Stimulated activated CD8-positive, alpha-beta memory T cell treated with anti-CD3 and anti-CD28 coated beads, Interleukin-4, amount 100 ng/mL, for 4 hours (primary cell): ENCODE results near the gene GGNBP2.

Experiments
- DNase-seq, 2 donors: peaks; one replicate each; pipeline ENCODE4 v3.0.0-alpha.2; 2020; ENCODE audit warnings: low read depth in 2 of 2, low spot score in 1 of 2

The GGNBP2 gene

GRCh38 chr17:36550491-36551417 is 6.0 kb downstream of the GGNBP2 start:
- DNase-seq: no peak

- no peak for DNase-seq
These were observed 8.7 kb downstream of the GGNBP2 start for GRCh38 chr17:36553459-36553858.

GRCh38 chr17:36566081-36566480 is 21.4 kb downstream of the GGNBP2 start:
- DNase-seq: no peak

GRCh38 chr17:36575028-36575427 is 30.3 kb downstream of the GGNBP2 start:
- DNase-seq: no peak

- no peak for DNase-seq
These were observed 32.1 kb downstream of the GGNBP2 start for GRCh38 chr17:36576793-36577192.

- no peak for DNase-seq
These were observed 34.0 kb downstream of the GGNBP2 start for GRCh38 chr17:36578671-36579070.

GRCh38 chr17:36583787-36584186 is 39.1 kb downstream of the GGNBP2 start:
- no peak for DNase-seq

GRCh38 chr17:36586138-36586537 is 41.4 kb downstream of the GGNBP2 start:
- DNase-seq: no peak

GRCh38 chr17:36590082-36590481 is 45.4 kb downstream of the GGNBP2 start:
- DNase-seq: no peak

- peak; percentile 40 to 59 for DNase-seq
These were observed 47.0 kb downstream of the GGNBP2 start, which contains the start of gene DHRS11 for GRCh38 chr17:36591434-36592315. Gene DHRS11, plus strand, starts transcription at chr17:36591879. Its CDS starts 131 bp downstream, at chr17:36592010.

GRCh38 chr17:36592316-36592715 is 47.6 kb downstream of the GGNBP2 start:
- DNase-seq: no peak

- no peak for DNase-seq
These were observed 48.1 kb downstream of the GGNBP2 start for GRCh38 chr17:36592716-36593321.

GRCh38 chr17:36593656-36594316 is 49.1 kb downstream of the GGNBP2 start:
- no peak for DNase-seq

- no peak for DNase-seq
These were observed 50.1 kb downstream of the GGNBP2 start for GRCh38 chr17:36594626-36595401.

- no peak for DNase-seq
These were observed 52.5 kb downstream of the GGNBP2 start for GRCh38 chr17:36597226-36597625.

- DNase-seq: no peak
These were observed 53.4 kb downstream of the GGNBP2 start for GRCh38 chr17:36597866-36598777.

- no peak for DNase-seq
These were observed 54.3 kb downstream of the GGNBP2 start for GRCh38 chr17:36598951-36599401.

- DNase-seq: no peak
These were observed 55.0 kb downstream of the GGNBP2 start for GRCh38 chr17:36599546-36600250.
